B cell (primary cell): ENCODE measurements around the gene PARD3. TPM values are rescaled to one million over a fixed set of nuclear protein-coding genes. Genes with fewer than 3 reads are reported as not detected.
A peak's percentile ranks its signal among the peaks of the same experiment; 100 is the strongest.

ENCODE experiments used
- ATAC-seq: fragments of 200-7000 bp; cut with Tn5 transposase; one replicate; pipeline ENCODE4 v1.10.0; 2021; ENCODE audit warnings: low read depth, mild to moderate bottlenecking, moderate number of reproducible peaks, moderate library complexity
- CTCF ChIA-PET: fragments of 350-600 bp; sonication (Branson Sonifier 250); formaldehyde crosslinking; loops from one replicate; lab custom pipeline; 2021; ENCODE audit warnings: antibody characterized with exemption, inconsistent platforms; lab: Charles Lee
- POLR2A ChIA-PET: fragments of 350-600 bp; sonication (Branson Sonifier 250); formaldehyde crosslinking; loops from one replicate; lab custom pipeline; 2021; ENCODE audit warnings: antibody characterized with exemption; lab: Charles Lee
- DNase-seq: peaks from one replicate; pipeline ENCODE4 v3.0.0; 2013
- H2AFZ ChIP-seq: 2 replicates; pipeline ENCODE4 v1.6.1; 2012; ENCODE audit warnings: mild to moderate bottlenecking, low read depth, low read length; ENCODE audit not compliant: insufficient read depth, poor library complexity, severe bottlenecking
- H3K27ac ChIP-seq, 2 donors: 1 replicate in 1 of 2; 2 replicates in 1 of 2; pipeline ENCODE4 v1.5.1; 2012 to 2013; ENCODE audit warnings: low read length in 2 of 2, mild to moderate bottlenecking in 2 of 2, moderate library complexity in 1 of 2
- H3K27me3 ChIP-seq, 4 experiments: fragments of 200-600 bp in 1 of 4; sonication (generic) in 1 of 4; replicated peaks in 1 of 4; 1 replicate in 2 of 4; 2 replicates in 2 of 4; pipeline versions ENCODE4 v1.6.1 to v1.7.0; 2013 to 2016; ENCODE audit warnings: low read length in 3 of 4, mild to moderate bottlenecking in 2 of 4, mixed read lengths in 1 of 4, moderate library complexity in 1 of 4; ENCODE audit not compliant: insufficient read depth in 4 of 4, control insufficient read depth in 3 of 4; ENCODE audit errors: control extremely low read depth in 1 of 4
- H3K36me3 ChIP-seq, 2 experiments: replicated peaks in 1 of 2; 1 replicate in 1 of 2; 2 replicates in 1 of 2; pipeline versions ENCODE4 v1.6.1 to v1.7.1; 2013; ENCODE audit warnings: low read length in 1 of 2; ENCODE audit not compliant: insufficient read depth in 2 of 2, control insufficient read depth in 1 of 2; ENCODE audit errors: control extremely low read depth in 1 of 2, extremely low read depth in 1 of 2
- H3K4me1 ChIP-seq, 2 donors: fragments of 200-600 bp in 1 of 2; sonication (generic) in 1 of 2; 1 replicate in 1 of 2; 2 replicates in 1 of 2; pipeline versions ENCODE4 v1.5.1 to v1.6.1; 2013 to 2017; ENCODE audit warnings: low read length in 2 of 2; ENCODE audit not compliant: control insufficient read depth in 2 of 2, insufficient read depth in 2 of 2
- H3K4me2 ChIP-seq: replicated peaks from 2 replicates; pipeline ENCODE3; 2012; ENCODE audit warnings: mild to moderate bottlenecking, low read depth, low read length; ENCODE audit not compliant: poor library complexity, severe bottlenecking
- H3K4me3 ChIP-seq, 5 experiments: fragments of 200-600 bp in 1 of 5; sonication (generic) in 1 of 5; 1 replicate in 3 of 5; 2 replicates in 2 of 5; pipeline versions ENCODE4 v1.5.1 to v1.7.0; 2011 to 2016; ENCODE audit warnings: low read length in 4 of 5, mild to moderate bottlenecking in 4 of 5, low read depth in 2 of 5, control low read depth in 1 of 5, moderate library complexity in 1 of 5; ENCODE audit not compliant: insufficient read depth in 1 of 5; ENCODE audit errors: control extremely low read depth in 1 of 5, extremely low read depth in 1 of 5
- H3K79me2 ChIP-seq: fragments of 200-600 bp; sonication (generic); one replicate; pipeline ENCODE4 v1.6.0; 2016; ENCODE audit warnings: low read length; ENCODE audit not compliant: control insufficient read depth, insufficient read depth
- H3K9ac ChIP-seq: fragments of 200-600 bp; sonication (generic); 2 replicates; pipeline ENCODE4 v1.6.1; 2017; ENCODE audit warnings: mild to moderate bottlenecking, low read length, moderate library complexity
- H3K9me3 ChIP-seq, 3 donors: one replicate each; pipeline versions ENCODE4 v1.6.1 to v1.7.1; 2013; ENCODE audit warnings: low read length in 2 of 3; ENCODE audit not compliant: control insufficient read depth in 2 of 3, insufficient read depth in 1 of 3; ENCODE audit errors: control extremely low read depth in 1 of 3
- H4K20me1 ChIP-seq: 2 replicates; pipeline ENCODE4 v1.6.0; 2012; ENCODE audit warnings: mild to moderate bottlenecking, low read length; ENCODE audit not compliant: insufficient read depth, control insufficient read depth, poor library complexity, severe bottlenecking
- H3K27ac Mint-ChIP-seq: one replicate; pipeline ENCODE4 v1.8.0; 2021; ENCODE audit warnings: mixed read lengths
- H3K27me3 Mint-ChIP-seq: one replicate; pipeline ENCODE4 v1.8.0; 2021; ENCODE audit warnings: mixed read lengths
- H3K4me1 Mint-ChIP-seq: one replicate; pipeline ENCODE4 v1.8.0; 2021; ENCODE audit warnings: mixed read lengths
- H3K4me3 Mint-ChIP-seq: one replicate; pipeline ENCODE4 v1.8.0; 2021; ENCODE audit warnings: mixed read lengths
- H3K9me3 Mint-ChIP-seq: one replicate; pipeline ENCODE4 v1.8.0; 2022; ENCODE audit warnings: mixed read lengths; ENCODE audit not compliant: insufficient read depth
- CTCF ChIP-seq: fragments of 200-600 bp; IDR thresholded peaks from one replicate; pipeline ENCODE4 v1.8.0; 2022; ENCODE audit warnings: antibody characterized with exemption, mild to moderate bottlenecking
- EZH2 ChIP-seq: IDR thresholded peaks from 2 replicates; pipeline ENCODE4 v1.6.1; 2012; ENCODE audit warnings: borderline replicate concordance, low read depth, mild to moderate bottlenecking, moderate library complexity, low read length; ENCODE audit not compliant: insufficient read depth, poor library complexity, severe bottlenecking
- WGBS: methylation state at CpG from one replicate; pipeline ENCODE4 v1.1.5; 2013; ENCODE audit warnings: missing lambda C conversion rate; ENCODE audit not compliant: insufficient coverage; 5-methylcytosine and 5-hydroxymethylcytosine counted together
- intact Hi-C: fragments of 100-400 bp; cut with micrococcal nuclease; formaldehyde crosslinking; loops from one replicate; pipeline ENCODE4 v1.10.0; 2022
- polyA plus RNA-seq: library from polyadenylated mRNA; depleted of rRNA; stranded (reverse); fragments of >200 nt; gene quantifications from 2 replicates; pipeline ENCODE4 v1.2.3, GENCODE V29; 2012
- total RNA-seq, 2 donors: library from RNA; stranded (reverse); fragments of 120-200 nt in 1 of 2; gene quantifications; 1 replicate in 1 of 2; 2 replicates in 1 of 2; pipeline versions ENCODE4 v1.2.3 to v1.2.4, GENCODE V29; 2013 to 2022

Gene PARD3
- total and polyA plus RNA-seq, 2 donors (not counting 1 experiment from before 2014, with no cell fraction given) = not detected

- Histone ChIP-seq H2AFZ (no peak overlapping the region), H3K36me3 (no peaks in the 10 kb centered on the region)
- CTCF ChIA-PET = no interaction called here
Observed at GRCh38 chr10:34821587-34822585, 6.8 kb upstream of the PARD3 start.

More at GRCh38 chr10:34821587-34822585, 6.8 kb upstream of the PARD3 start:
- 90% methylated on average over 3 of the region's 6 CpGs for WGBS
- Histone ChIP-seq H4K20me1 (no peaks in the 10 kb centered on the region), H3K4me2 (no peak overlapping the region), H3K4me3 (no peak overlapping the region), H3K27ac (no peak overlapping the region), H3K4me1 (no peaks in the 10 kb centered on the region), H3K27me3 (peaks cover 0 to 9% (median 1%) of the 10 kb centered on the region in 4 experiments), H3K9ac (no peak overlapping the region), H3K79me2 (no peaks in the 10 kb centered on the region), H3K9me3 (no peaks in the 10 kb centered on the region)
- Mint-ChIP-seq H3K27me3 (peaks cover 15% of the 10 kb centered on the region), H3K4me3 (no peak overlapping the region), H3K27ac (no peak overlapping the region), H3K9me3 (no peaks in the 10 kb centered on the region), H3K4me1 (no peaks in the 10 kb centered on the region)
- POLR2A ChIA-PET = no interaction called here
- TF ChIP-seq CTCF (peak; percentile 21), EZH2 (no peak)
- DNase-seq (no peak), ATAC-seq (no peak)
- intact Hi-C loops = no loop called here
